Fibroblast of villous mesenchyme (primary cell): ENCODE data around the gene EDNRA. TPM values are rescaled to one million over a fixed set of nuclear protein-coding genes. Genes with fewer than 3 reads are reported as not detected.

Experiments used
- DNase-seq: peaks from one replicate; pipeline ENCODE4 v3.0.0-alpha.2; 2010; ENCODE audit warnings: low read depth
- H3K4me3 ChIP-seq: 2 replicates; pipeline ENCODE4 v1.5.1; 2011; ENCODE audit warnings: low read depth, mild to moderate bottlenecking, low read length
- CTCF ChIP-seq: IDR thresholded peaks from 2 replicates; pipeline ENCODE4 v1.5.1; 2012; ENCODE audit warnings: low read depth, mild to moderate bottlenecking, low read length; ENCODE audit not compliant: insufficient read depth
- total RNA-seq: library from RNA; depleted of rRNA; stranded (reverse); fragments of >200 nt; gene quantifications from 2 replicates; pipeline ENCODE4 v1.2.3, GENCODE V29; 2012

The EDNRA gene
- total RNA-seq, 1 donor = 0.86 TPM

- no peak overlapping the region for H3K4me3 ChIP-seq
- DNase-seq = no peak
- no peak for TF ChIP-seq CTCF
Observed at GRCh38 chr4:147482281-147482680, 1.4 kb downstream of the EDNRA start.

- DNase-seq = no peak
- no peak overlapping the region for H3K4me3 ChIP-seq
- no peak for TF ChIP-seq CTCF
Observed at GRCh38 chr4:147485167-147485566, 4.3 kb downstream of the EDNRA start.

GRCh38 chr4:147487616-147488015 is 6.7 kb downstream of the EDNRA start:
- no peak for DNase-seq
- no peak overlapping the region for H3K4me3 ChIP-seq
- no peak for TF ChIP-seq CTCF

GRCh38 chr4:147488556-147488955 is 7.7 kb downstream of the EDNRA start:
- no peak for DNase-seq
- no peak for TF ChIP-seq CTCF
- H3K4me3 ChIP-seq = no peak overlapping the region

GRCh38 chr4:147491086-147491485 is 10.2 kb downstream of the EDNRA start:
- TF ChIP-seq CTCF = no peak
- H3K4me3 ChIP-seq = no peak overlapping the region
- peak; percentile 16 for DNase-seq

- no peak for TF ChIP-seq CTCF
- no peak overlapping the region for H3K4me3 ChIP-seq
- no peak for DNase-seq
Observed at GRCh38 chr4:147492306-147492705, 11.4 kb downstream of the EDNRA start.

GRCh38 chr4:147492761-147493160 is 11.9 kb downstream of the EDNRA start:
- no peak for TF ChIP-seq CTCF
- DNase-seq = peak; percentile 71

More at GRCh38 chr4:147492761-147493160, 11.9 kb downstream of the EDNRA start:
- H3K4me3 ChIP-seq = no peak overlapping the region
